AG09309 (cell line): ENCODE data around the gene GRM3.

Experiments used
- DNase-seq: peaks from one replicate; pipeline ENCODE4 v3.0.0-alpha.2; 2010; ENCODE audit warnings: low read depth
- H3K4me3 ChIP-seq: 2 replicates; pipeline ENCODE4 v1.5.1; 2011; ENCODE audit warnings: mild to moderate bottlenecking, low read depth, low read length, moderate library complexity; ENCODE audit not compliant: control insufficient read depth
- CTCF ChIP-seq: IDR thresholded peaks from 2 replicates; pipeline ENCODE4 v1.5.1; 2011; ENCODE audit warnings: mild to moderate bottlenecking, low read depth, low read length, inconsistent platforms; ENCODE audit not compliant: insufficient read depth, control insufficient read depth; ENCODE audit errors: missing control alignments

GRM3 gene

DNA sequence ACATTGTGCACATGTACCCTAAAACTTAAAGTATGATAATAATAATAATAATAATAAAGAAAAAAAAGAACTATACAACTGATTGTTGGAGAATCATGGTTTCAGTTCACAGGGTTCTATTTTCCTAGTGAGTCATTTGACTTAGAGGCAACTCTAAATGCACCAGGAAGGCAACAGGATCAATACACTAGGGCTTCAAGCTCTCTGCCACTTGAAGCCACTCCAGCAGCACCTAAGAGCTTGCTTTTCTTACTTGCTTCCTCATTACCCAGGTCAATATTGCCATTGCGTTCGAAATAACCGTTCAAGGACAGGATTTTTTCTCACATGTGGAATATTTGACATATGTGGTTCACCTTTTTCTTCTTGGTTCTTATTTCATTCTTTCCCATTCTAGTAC lies 189.7 kb downstream of the GRM3 start:
- no peak for TF ChIP-seq CTCF
- no peak overlapping the region for H3K4me3 ChIP-seq
- DNase-seq, result no peak

- H3K4me3 ChIP-seq, result no peak overlapping the region
- TF ChIP-seq CTCF, result no peak
- DNase-seq, result no peak
Observed at GRCh38 chr7:86837235-86837634, 193.5 kb downstream of the GRM3 start.

DNA sequence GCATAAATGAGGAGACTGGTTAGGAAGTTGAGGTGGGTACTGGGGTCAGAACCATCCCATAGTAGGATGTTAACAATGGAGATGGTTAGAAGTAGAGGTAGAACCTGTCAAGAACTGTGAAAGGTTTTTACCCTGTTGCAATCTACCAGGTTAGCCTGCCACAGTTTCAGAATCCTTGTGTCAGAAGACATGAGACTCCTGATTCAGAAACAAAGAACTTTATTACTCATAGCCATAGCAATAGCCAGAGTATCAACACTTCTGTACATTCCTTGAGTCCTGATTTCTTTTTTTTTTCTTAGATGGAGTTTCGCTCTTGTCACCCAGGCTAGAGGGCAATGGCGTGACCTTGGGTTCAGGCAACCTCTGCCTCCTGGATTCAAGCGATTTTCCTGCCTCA lies 200.9 kb downstream of the GRM3 start:
- H3K4me3 ChIP-seq, result no peak overlapping the region
- no peak for DNase-seq
- TF ChIP-seq CTCF, result no peak

DNA sequence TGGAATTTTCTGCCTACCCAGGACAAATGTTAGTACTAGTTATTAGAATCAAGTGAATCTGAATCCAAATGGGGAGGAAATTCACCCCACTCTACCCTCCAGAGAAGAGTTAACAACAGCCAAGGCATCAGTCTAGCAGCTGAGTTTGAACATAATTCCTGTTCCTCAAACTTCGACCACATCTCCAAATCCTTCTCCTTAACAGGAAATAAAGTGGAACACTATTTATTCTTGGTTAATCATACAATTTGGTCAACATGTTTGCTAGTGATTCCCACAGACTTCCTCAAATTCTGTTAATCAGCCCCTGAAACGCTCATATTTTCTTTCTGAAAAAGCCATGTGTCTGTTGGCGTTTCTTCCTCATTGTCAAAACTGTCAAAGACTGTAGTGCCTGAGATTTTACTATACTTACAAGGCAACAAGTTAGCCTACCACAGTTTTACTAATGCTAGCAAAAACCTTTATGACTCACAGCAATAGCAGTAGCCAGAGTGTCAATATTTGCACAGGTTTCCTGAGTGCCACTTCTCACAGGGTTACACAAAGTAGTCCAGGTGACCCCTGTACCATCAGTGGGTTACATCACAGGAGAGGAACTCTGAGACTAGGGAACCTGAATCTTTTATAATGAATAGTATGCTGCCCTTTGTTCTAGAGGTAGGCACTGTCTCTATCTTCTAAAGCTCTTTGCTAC lies 202.9 kb downstream of the GRM3 start:
- DNase-seq, result no peak
- no peak overlapping the region for H3K4me3 ChIP-seq
- no peak for TF ChIP-seq CTCF

GRCh38 chr7:86848226-86848625 lies 204.5 kb downstream of the GRM3 start:
- no peak for DNase-seq
- H3K4me3 ChIP-seq, result no peak overlapping the region
- no peak for TF ChIP-seq CTCF

- no peak for DNase-seq
- TF ChIP-seq CTCF, result no peak
- H3K4me3 ChIP-seq, result no peak overlapping the region
Observed at GRCh38 chr7:86851566-86851965, 207.9 kb downstream of the GRM3 start.
